GM18868 (cell line): ENCODE measurements around the gene CHPF.

Experiments used
- ATAC-seq: cut with Tn5 transposase; IDR thresholded peaks from one replicate; pipeline ENCODE4 v1.9.1; 2021; ENCODE audit warnings: mild to moderate bottlenecking, moderate library complexity; ENCODE audit not compliant: unreplicated experiment

CHPF gene

DNA sequence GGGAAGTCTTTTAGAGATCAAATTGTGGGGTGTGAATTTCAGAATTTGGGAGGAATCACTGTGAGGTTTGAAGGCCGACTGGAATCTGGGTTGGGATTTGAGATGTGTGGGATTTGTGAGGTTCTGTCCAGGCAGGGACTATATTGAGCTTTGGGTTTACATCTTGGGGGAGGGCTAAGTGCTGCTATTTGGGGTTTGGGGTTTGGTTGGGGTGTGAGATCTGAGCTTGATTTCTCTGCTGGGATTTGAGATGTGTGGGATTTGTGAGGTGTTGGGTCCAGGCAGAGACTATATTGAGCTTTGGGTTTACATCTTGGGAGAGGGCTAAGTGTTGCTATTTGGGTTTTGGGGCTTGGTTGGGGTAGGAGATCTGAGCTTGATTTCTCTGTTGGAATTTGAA, 44.1 kb downstream of the CHPF start:
- no peak for ATAC-seq

DNA sequence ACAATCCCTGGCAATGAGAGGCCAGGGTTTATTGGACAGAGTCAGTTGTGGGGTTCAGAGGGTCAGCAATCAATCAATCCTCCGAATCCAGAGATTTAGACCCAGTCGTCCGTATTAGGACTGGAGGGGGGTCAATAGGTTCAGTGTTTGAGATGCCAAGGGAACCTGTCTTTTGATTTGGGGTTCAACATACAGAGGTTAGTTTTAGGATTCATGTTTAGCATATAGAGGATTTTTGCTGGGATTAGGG, 44.6 kb downstream of the CHPF start:
- ATAC-seq = no peak

DNA sequence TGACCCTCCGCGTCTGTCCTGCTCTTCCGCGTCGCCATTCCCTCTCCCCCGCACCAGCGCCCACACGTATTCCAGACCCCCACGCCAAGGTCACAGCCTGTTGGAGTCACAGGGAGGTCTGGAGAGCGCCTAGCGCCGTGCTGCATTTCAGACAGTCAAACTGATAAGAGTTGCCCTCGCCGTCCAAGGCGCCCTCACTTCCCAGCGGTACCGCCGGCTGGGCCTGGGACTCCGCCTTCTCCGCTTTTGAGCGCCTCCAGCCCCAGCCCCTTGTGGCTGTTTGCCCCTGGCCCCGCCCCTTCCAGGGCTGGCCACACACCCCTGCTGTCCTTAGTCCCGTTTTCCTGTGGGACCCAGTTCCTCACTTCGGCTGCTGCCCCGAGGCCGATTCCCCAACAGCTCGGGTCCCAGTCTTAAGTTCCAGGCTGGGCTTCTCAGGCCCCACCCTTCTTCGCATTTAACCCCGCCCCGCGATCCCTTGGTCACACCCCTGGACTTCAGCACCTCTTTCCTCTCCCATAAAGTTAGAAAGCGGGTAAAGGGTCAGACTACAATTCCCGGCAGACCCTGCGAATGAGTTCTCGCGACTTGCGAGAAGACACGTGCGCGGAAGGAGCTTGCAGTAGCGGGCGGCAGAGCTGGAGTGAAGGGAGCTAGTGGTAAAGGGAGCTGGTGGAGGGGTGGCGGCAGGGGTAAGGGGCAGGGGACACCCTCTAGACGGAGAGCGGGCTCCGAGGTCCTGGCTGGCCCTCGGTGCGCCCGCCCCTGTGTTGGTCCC, 45.1 kb downstream of the CHPF start, which contains the start of gene GMPPA:
GMPPA (plus strand) TSS at position 612 of the 778 bp plus-strand sequence. CDS start 1,085 bp downstream, outside the sequence.
- peak; percentile 95 for ATAC-seq

DNA sequence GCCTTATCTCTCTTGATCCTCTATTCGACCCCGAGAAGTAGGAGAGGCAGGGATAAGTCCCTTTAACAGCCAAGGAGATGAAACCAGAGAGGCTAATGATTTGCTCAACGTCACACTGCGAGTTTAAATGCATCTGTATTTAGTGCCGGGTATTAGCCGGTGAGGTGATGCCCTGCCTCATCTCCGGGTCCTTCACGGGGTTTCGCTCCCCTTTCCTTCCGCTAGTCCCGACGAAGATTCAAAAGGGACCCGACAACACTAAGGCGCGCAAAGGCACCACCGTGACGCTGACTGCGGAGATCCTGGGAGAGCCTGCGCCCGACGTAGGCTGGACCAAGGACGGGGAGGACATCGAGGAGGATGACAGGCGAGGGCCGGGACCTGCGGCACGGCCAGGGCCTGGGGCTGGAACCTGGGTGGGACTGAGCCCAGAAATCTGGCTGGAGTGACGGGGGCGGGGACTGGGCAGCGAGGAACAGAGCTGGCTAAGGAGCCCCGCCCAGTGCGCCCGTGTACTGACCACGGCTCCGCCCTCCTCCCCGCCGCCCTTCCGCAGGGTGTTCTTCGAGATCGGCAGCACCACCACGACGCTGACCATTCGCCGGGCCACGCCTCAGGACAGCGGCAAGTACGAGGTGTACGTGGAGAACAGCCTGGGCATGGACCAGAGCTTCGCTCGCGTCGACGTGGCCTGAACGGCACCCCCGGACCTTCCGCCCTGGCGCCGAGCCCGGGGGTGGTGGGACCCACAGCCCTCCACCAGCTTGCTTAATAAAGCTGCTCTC, 45.9 kb downstream of the CHPF start:
- ATAC-seq = no peak

DNA sequence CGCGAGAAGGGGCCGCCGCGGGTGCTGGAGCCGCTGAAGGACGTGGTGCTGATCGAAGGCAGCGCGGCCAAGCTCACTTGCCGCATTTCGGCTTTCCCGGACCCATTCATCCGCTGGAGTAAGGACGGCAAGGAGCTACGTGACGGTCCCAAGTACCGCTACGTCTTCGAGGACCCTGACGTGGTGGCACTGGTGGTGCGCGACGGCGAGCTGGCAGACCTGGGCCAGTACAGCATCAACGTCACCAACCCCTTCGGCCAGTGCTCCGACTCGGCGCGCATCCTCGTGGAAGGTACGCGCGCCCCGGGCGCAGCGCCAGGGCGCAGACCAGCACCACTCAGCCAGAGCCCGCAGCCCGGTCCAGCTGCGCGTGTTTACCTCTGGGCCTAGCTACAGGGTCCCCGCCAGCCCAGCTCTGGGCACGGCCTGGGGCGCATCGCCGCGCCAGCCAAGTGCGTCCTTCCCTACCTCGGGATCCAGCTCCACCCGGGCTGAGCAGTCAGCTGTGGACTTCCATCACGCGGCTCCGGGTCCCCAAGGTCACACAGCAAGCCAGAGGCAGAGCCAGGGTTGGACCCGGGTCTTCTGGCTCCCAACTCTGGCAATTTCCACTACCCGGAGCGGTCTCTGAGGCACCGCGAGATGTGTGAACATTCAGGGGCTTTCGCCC, 46.6 kb downstream of the CHPF start:
- ATAC-seq = no peak

DNA sequence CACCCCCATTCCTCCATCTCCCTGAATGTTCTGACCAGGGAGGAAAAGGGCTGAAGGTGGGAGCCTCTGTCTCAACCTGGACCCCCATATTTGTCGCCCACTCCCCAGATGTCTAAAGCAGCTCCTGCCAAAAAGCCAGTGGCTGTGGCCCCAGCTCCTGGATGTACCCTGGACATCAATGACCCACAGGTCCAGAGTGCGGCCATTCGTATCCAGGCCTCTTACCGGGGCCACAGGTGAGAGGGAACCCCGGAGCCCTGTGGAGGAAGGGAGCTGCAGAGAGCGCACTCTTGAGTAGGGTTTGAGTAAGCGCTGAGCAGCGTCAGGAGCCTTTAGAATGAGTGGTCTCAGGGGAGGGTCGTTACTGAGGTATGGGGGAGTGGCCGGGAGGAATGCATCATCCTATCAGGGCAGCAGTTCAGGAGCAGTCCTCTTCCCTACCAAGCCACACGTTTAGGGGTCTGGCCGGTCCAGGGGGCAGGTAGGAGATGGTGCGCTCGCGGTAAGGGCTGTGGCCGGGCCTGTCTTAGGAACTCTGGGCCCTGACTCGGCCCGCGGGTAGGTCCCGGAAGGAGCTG, 47.3 kb downstream of the CHPF start:
- no peak for ATAC-seq

DNA sequence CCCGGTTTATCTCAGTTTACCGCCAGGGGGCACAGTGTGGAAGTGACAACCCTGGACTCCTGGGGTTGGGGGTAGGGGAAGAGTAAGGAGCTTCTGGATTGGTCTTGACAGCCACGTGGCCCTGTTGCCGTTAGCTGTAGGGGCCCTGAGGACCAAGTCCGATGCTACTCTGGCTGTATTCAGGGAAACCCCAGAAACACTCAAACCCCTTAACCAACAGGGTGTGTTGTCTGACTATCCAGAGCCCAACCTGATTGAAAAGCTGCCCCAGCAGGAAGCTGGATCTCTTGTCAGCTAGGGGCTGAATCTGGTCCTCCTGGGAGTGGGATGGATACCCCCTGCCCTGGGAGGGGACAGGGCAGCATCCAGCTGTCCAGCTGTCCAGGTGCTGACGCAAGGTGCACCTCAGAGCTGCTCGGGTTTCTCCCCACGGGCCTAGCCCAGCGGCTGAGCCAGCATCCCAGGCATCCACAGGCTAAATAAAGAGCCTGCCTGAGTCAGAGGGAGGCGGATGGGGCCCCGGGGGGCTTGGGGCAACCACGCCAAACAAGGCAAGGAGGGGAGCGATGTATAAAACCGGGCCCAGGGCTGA, 48.0 kb downstream of the CHPF start:
- ATAC-seq = peak; percentile 38

DNA sequence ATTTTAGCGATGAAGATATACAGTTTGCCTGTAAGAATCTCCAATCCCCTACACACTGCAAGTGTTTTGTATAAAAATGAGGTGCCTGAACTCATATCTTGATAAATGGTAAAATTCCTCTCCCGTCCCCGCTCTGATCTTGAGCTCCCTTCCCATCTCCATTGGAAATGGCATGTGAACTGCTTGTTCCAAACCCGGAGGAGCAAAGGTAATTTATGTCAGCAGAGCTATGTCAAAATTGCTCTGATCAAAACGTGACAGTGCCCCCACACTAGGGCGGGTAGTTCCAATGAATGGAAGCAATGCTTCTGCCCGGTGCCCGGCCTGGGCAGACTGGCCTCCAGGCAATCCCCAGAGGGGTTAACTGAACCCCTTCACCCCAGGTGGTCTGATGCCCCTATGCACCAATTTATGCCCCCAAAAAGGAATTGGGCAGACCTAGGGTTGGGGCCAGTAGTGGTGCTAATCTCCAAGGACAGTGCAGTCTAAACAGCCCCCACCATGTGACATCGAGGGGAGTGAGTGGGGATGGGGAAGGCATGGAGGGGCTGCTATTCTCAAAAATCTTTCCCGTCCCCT, 48.6 kb downstream of the CHPF start:
- ATAC-seq = no peak

DNA sequence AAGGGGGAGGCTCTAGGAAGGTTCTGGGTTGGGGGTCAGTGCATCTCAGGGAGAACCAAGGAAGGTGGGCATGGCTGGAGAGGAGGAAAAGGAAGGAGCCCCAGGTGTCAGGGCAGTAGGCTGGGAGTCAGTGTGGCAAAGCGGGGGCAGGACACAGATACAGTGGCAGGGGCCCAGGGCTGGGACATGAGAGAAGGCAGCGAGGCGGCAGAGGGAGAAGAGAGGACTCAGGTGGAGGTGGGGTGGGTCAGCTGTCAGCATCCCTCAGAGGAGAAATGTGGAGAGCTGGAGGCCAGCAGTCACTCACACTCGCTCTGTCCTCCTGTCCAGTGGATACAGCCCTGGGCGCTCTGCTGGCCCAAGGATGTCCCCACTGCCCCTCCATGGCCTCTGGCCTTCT, 50.5 kb downstream of the CHPF start:
- no peak for ATAC-seq

DNA sequence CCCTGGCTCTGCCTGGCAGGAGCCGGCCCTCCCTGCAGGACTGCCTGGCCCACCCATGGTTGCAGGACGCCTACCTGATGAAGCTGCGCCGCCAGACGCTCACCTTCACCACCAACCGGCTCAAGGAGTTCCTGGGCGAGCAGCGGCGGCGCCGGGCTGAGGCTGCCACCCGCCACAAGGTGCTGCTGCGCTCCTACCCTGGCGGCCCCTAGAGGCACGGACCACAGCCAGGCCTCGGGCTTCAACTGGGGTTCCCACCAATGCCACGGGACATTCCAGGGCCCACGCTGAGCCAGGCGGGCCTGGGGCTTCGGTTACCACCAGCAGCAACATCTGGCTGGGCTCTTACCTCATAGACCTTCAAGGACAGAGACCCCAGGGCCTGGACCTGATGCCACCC, 51.0 kb downstream of the CHPF start:
- ATAC-seq = no peak

DNA sequence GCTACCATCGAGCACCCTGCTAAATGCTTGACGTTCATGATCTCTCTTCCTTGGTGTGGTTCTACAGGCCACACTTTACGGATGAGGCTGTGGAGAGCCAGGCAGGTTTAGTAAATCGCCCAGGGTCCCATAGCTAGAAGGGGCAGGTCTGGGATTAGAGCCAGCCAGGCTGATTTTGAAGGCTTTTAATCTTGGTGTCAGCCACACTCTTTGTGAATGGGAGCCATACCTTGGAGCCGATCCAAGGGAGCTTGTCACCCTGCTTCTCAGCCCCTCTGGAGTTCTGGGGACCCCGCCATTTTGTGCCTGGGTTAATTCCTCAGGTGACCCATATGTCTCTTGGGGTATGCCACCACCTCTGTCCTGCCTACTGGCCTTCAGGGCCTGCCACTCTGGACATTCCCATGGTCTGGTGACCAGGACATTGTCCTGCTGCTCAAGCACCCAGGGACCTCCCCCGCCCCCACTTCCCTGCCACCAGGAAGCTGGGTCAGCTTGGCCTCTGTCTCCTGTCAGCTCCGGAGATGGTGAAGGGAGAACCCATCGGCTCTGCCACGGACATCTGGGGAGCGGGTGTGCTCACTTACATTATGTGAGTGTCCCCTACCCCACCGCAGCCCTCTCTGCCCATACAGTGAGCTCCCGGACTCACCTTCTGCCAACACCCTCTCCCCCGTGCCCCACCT, 52.2 kb downstream of the CHPF start:
- no peak for ATAC-seq

DNA sequence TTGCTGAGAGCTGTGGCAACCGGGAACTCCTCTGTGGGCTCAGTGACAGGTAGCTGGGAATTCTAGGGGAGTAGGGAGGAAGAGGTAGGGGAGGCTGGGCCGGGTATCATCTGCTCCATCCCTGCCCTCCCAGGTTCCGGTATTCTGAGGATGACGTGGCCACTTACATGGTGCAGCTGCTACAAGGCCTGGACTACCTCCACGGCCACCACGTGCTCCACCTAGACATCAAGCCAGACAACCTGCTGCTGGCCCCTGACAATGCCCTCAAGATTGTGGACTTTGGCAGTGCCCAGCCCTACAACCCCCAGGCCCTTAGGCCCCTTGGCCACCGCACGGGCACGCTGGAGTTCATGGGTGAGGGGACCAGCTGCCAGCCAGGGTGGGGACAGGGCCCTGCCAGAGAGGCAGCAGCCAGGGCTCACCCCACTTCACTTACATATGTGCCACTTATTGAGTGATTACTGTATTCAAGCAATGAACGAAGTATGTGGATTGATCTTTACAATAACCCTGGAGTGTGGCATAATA, 52.9 kb downstream of the CHPF start:
- ATAC-seq = no peak

DNA sequence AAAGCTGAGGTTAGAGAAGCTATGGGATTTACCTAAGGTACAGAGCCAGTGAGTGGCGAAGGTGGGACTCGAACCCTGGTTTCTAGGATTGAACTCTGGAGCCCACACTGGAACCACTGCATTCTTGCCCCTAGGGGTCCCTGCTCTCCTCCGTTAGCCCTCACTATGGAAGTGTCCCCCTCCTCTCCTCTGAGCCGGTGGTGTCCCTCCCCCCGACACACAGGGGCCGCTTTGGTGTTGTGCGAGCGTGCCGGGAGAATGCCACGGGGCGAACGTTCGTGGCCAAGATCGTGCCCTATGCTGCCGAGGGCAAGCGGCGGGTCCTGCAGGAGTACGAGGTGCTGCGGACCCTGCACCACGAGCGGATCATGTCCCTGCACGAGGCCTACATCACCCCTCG, 53.4 kb downstream of the CHPF start:
- ATAC-seq = no peak

DNA sequence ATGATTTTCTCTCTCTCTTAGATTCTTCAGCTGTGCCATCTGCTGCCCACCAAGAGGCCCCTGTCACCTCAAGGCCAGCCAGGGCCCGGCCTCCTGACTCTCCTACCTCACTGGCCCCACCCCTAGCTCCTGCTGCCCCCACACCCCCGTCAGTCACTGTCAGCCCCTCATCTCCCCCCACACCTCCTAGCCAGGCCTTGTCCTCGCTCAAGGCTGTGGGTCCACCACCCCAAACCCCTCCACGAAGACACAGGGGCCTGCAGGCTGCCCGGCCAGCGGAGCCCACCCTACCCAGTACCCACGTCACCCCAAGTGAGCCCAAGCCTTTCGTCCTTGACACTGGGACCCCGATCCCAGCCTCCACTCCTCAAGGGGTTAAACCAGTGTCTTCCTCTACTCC, 54.3 kb downstream of the CHPF start:
- no peak for ATAC-seq
